NOMO-1 treated with dmso at 0.1 percent for 144 hours (cell line): ENCODE measurements around the gene HRH1.

Experiments
- DNase-seq: peaks from one replicate; lab custom pipeline; 2025; ENCODE audit not compliant: unreplicated experiment; lab: John Stamatoyannopoulos, UW

Gene HRH1

DNA sequence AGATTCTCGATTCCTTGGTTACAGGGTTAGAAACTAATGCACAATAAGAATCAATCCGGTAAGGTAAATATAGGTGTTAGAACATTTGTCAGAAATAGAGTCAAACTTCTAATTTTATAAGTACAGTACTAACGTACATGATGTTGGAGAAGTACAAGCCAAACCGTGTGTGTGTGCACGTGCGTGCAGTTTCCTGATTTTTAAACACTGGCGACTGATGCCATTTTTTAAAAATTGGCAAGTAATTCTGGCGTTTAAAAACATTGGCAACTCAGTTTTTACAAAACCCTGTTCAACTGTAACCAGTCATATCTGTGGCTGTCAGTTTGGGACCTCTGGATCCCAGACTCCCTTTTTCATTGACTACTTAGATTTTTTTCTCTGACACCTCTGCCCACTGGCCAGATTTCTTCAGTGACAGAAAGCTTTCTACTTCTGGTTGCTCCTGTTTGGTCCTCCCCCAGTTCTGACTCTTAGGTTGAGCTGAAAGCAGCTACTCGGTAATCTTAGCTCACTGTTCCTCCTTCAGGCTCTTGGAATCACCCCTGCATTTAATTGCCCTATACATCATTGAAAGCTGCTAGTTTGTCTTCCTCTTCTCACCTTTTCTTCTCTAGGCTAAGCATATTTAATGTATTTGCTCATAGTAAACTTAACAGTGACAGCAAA is 118.7 kb downstream of the HRH1 start:
- peak; percentile 32 for DNase-seq

GRCh38 chr3:11273891-11274291 is 119.6 kb downstream of the HRH1 start:
- peak; percentile 94 for DNase-seq

GRCh38 chr3:11274566-11275142 is 120.4 kb downstream of the HRH1 start:
- DNase-seq: no peak

DNA sequence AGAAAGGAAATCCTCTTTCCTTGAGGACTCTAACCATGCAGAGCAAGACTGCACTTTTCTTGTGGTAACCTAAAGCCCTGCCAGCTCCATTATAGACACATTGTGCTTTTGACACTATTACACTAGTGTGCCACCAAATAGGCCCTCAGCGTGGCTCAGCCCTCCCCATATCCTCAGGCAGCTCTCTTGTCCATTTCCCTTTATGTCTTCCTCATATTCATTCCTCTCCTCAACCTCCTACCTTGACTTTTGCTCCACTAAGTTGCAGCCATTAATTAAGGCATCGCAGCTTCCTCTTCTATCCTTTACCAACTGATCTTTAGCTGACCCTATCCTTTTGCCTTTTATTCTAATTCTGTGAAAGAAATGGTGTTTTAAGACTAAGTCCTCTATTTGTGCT is 121.6 kb downstream of the HRH1 start:
- peak; percentile 9 for DNase-seq

DNA sequence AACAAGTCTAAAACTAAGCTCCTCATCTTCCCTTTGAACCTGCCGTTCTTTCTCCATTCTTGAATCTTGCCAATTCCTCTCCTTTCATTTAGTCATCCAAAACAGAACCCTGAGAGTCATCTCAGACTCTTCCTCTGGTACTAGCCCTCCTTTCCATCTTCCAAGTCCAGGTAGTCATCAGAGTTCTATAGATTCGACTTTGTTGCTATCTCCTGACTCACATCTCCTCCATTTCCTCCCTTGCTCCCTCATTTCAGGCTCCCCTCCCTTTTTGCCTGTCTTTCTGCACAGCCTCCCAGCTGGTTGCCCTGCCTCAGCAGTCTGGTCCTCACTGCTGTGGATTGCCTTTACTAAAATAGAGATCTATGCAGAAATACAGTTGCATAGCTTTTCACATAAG is 122.6 kb downstream of the HRH1 start:
- DNase-seq: no peak

DNA sequence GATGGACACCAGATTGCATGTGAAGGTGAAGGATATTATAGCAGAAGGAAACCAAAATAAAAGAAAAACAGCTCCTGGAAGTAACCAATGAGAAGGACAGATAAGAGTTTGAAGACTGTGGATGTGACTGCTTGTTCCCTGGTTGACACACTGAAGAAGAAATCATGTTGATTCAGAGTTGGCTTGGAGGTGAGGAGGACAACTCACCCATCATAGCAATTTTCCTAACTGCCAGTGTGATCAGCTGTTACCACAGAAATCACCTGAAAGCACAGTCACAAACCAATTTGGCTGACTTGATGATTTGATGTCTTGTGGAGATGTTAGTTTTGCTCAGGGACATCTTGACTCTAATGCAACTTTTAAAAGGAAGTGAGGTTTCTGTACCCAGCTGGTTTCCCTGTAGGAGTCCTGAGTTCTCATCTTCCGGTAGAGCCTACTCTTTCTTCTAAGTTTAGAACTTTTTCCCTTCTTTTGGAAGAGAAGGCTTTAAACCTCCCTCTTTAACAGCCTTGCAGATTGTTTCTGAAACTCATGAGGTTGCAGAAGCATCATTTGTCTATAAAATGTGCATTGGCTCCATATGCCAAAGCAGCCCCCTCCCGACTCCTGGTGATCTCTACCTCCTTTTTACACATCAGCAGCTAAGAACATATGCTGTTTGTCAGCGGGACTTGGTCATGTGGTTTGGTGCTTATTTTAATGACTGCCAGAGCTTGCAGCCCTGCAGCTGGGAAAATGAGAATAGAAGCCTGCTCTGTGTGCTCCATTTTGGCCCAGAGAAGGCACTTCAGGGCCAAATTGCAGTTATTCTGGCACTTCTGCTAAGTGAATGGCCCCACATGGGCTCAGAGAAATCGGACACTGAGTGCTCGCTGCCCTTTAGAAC is 128.2 kb downstream of the HRH1 start:
- no peak for DNase-seq

GRCh38 chr3:11283139-11283475 is 128.8 kb downstream of the HRH1 start:
- DNase-seq: no peak

DNA sequence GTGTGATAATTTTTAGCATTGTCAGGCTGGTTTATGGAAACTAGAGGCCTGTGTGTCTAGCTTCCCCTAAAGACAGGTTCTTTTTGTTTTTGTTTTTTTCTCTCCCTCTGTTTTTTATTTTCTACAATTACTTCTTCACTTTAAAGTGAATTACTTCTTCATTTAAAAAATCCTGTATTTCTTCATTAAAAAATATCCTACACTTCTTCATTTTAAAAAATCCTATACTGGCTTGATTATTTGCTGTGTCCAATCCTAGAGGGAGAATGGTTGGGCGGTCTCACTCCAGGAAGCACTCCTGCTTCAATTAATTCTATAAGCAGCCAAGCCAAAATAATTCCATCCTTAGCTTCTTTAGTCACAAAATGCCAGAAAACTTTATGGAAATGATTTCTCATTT is 129.7 kb downstream of the HRH1 start:
- DNase-seq: no peak

DNA sequence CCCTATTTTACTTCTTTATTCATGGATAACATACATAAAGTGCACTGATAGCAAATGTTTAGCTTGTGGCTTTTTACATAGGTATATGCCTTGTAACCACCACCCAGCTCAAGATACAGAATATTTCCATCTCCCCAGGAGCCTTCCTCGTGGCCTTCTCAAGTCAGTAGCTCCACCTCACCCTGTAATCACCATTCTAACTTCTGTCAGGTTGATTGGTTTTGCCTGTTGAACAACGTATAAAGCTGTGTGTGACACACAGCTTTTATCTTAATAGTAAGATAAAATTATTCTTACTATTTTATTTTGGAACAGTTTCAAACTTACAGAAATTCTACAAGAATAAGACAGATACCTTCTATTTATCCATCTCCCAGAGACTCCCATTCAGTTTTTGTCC is 131.2 kb downstream of the HRH1 start:
- no peak for DNase-seq

DNA sequence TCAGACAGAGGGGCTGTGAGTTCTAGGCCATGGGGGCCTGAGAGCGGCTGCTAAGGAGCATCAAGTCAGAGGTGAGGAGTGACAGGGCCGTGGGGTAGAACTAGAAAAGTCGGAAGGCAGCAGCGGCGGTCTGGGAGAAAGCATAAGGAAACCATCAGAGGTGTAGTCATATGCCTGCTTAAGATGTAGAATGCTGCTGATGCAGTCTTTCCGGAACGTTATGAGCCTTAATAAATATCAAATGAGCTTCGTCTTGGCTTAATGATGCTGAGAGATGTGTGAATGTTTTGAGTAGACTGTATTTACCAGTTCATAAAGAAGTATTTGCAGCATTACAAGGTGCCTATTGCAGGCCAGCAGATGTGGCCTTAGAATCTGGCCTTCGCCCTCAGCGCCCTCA is 133.1 kb downstream of the HRH1 start:
- DNase-seq: no peak

DNA sequence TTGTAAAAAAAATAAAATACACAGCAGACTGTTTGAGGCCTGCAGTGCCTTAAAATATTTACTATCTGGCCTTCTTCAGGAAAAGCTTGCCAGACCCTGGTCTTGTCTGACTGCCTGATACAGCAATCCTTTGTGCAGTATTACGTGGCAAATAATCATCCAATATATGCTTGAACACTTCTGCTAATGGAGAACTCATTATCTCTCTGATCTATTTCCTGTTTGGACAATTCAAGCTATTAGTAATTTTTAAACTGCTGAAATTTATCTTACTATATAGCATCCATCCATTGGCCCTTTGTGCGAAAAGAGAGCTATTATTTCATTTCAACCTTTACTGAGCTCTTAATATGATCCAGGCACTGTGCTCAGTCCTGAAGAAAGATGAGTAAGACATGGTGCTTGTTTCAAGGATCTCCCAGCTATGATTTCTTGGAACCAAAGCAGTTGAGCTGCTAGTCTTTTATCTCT is 133.8 kb downstream of the HRH1 start:
- no peak for DNase-seq

- DNase-seq: peak; percentile 71
These were observed 134.7 kb downstream of the HRH1 start for GRCh38 chr3:11288786-11289637.

- DNase-seq: no peak
These were observed 135.6 kb downstream of the HRH1 start for GRCh38 chr3:11289864-11290263.

GRCh38 chr3:11290743-11291680 is 136.7 kb downstream of the HRH1 start:
- no peak for DNase-seq

DNA sequence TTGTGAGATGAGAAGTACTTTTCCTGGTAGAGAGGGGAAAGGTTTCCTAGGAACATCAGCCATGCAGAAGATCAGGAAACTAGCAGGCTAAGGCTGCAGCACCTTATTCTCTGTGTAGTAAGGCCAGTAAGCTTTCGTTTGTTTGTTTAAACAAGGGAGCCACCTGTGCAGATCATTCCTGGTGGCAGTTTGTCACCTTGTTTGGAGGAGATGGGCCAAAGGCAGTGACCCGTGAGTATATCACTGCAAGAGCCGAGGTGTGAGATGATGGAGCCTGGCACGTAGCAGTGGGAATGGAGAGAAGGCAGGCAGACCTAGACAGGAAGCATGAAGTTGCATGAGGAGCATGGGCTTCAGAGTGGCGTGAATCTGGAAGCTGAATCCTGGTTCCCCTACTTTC is 137.5 kb downstream of the HRH1 start:
- DNase-seq: no peak

DNA sequence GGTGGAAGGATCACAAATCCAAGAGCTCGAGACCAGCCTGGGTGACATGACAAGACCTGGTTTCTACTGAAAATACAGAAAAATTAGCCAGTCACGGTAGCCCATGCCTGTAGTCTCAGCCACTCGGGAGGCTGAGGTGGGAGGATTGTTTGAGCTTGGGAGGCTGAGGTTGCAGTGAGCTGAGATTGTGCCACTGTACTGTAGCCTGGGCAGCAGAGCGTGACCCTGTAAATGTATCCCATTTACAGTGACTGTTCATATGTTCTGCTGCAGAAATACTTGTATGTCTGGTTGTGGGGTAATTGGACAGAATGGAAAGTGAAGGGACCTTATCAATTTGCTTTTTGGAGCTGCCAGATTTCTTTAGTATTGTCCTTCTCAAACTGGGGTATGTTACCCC is 142.8 kb downstream of the HRH1 start:
- DNase-seq: no peak

DNA sequence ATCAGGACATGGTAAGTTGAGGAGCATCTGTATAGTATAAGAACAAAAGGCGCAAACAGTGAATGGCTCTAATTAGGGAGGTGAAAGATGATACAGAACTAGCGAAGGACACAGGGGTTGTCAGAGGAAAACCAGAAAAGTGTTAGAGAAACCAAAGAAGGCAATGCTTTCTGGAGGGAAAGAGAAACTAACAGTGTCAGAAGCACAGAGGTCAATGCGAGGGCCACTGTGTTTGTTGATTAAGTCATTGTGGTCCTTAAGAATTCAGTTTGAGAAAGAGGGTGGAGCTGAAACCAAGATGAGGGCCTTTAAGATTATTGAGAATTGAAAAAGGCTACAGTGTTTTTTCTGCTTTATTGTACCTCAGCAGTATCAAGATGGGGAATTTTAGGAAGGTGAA is 146.7 kb downstream of the HRH1 start:
- no peak for DNase-seq

DNA sequence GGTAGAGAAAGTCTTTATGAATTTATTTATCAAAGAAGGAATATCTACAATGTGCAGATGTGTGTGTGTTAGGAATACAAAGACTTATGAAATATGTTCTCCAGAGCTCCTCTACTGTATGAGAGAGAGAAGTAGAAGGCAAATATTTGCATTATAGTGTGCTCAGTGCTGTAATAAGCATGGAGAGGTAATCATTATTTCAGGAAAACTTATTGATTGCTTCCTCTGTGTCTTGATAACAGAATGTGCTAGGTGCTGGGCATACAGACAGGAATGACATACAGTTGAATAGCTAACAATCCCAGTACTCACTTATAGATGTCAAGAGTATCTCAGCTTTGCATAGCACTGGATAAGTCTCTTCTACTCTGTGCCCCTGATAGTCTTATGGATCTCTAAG is 148.2 kb downstream of the HRH1 start:
- no peak for DNase-seq

DNA sequence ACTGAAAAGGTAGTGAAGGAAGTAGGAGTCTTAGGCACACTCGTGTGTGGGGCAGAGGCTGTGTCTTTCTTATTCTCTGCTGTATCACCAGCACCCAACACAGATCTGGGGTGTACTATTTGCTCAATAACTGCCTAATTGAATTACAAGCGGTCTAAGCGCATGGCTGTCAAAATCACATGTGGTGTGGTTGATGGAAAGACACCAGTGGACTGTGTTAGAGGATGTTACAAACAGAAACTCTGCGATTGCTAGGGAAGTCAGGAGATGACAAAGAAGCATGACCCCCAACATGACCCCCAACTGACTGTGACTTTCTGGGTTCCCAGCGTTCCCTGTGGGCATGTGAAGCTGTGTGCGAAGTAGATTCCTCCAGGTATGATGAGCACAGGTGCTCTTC is 149.9 kb downstream of the HRH1 start:
- DNase-seq: no peak

GRCh38 chr3:11305509-11305908 is 151.2 kb downstream of the HRH1 start:
- no peak for DNase-seq
